CD4-positive, CD25-positive, alpha-beta regulatory T cell (primary cell): ENCODE data around the gene FUOM. TPM values are rescaled to one million over a fixed set of nuclear protein-coding genes. Genes with fewer than 3 reads are reported as not detected.

Experiments used
- ATAC-seq, 2 donors: fragments of 150-1000 bp; cut with Tn5 transposase; one replicate each; pipeline ENCODE4 v1.10.0; 2021; ENCODE audit warnings: low read depth in 2 of 2, moderate number of reproducible peaks in 2 of 2, moderate library complexity in 1 of 2
- DNase-seq, 3 donors: peaks; one replicate each; pipeline versions ENCODE4 v3.0.0 to v3.0.0-alpha.2; 2012 to 2022; ENCODE audit warnings: mixed read lengths in 1 of 3
- H3K27ac ChIP-seq: one replicate; pipeline ENCODE4 v1.7.0; 2013; ENCODE audit warnings: mild to moderate bottlenecking, low read length; ENCODE audit not compliant: insufficient read depth, poor library complexity, severe bottlenecking
- H3K27me3 ChIP-seq: one replicate; pipeline ENCODE4 v1.7.0; 2013; ENCODE audit warnings: low read length; ENCODE audit not compliant: control insufficient read depth, insufficient read depth
- H3K36me3 ChIP-seq: one replicate; pipeline ENCODE4 v1.7.0; 2013; ENCODE audit warnings: mild to moderate bottlenecking, low read length, moderate library complexity; ENCODE audit not compliant: control insufficient read depth, insufficient read depth
- H3K4me1 ChIP-seq: 2 replicates; pipeline ENCODE4 v1.7.0; 2013; ENCODE audit warnings: mild to moderate bottlenecking, low read length; ENCODE audit not compliant: insufficient read depth, control insufficient read depth, poor library complexity, severe bottlenecking
- H3K4me3 ChIP-seq: one replicate; pipeline ENCODE4 v1.7.0; 2013; ENCODE audit warnings: low read depth, mild to moderate bottlenecking, low read length, moderate library complexity
- H3K9me3 ChIP-seq, 2 experiments: 1 replicate in 1 of 2; 2 replicates in 1 of 2; pipeline ENCODE4 v1.7.0; 2013; ENCODE audit warnings: low read length in 2 of 2, mild to moderate bottlenecking in 1 of 2, moderate library complexity in 1 of 2; ENCODE audit not compliant: control insufficient read depth in 2 of 2
- H3K27ac Mint-ChIP-seq, 3 donors: one replicate each; pipeline ENCODE4 v1.8.0; 2020 to 2022; ENCODE audit warnings: mild to moderate bottlenecking in 3 of 3, mixed read lengths in 3 of 3, moderate library complexity in 2 of 3
- H3K27me3 Mint-ChIP-seq: one replicate; pipeline ENCODE4 v1.8.0; 2022; ENCODE audit warnings: mild to moderate bottlenecking, mixed read lengths
- H3K36me3 Mint-ChIP-seq: one replicate; pipeline ENCODE4 v1.8.0; 2020; ENCODE audit warnings: mixed read lengths
- H3K4me1 Mint-ChIP-seq, 4 donors: one replicate each; pipeline ENCODE4 v1.8.0; 2020 to 2022; ENCODE audit warnings: mixed read lengths in 4 of 4, mild to moderate bottlenecking in 1 of 4
- H3K4me3 Mint-ChIP-seq, 4 donors: one replicate each; pipeline ENCODE4 v1.8.0; 2020 to 2022; ENCODE audit warnings: mild to moderate bottlenecking in 4 of 4, mixed read lengths in 4 of 4, moderate library complexity in 3 of 4
- H3K9me3 Mint-ChIP-seq, 7 donors: one replicate each; pipeline ENCODE4 v1.8.0; 2020 to 2022; ENCODE audit warnings: mixed read lengths in 7 of 7, mild to moderate bottlenecking in 3 of 7, moderate library complexity in 2 of 7
- polyA plus RNA-seq, 4 donors: library from polyadenylated mRNA; unstranded; fragments of 300-500 nt; fragmentation: Illumina TruSeq; gene quantifications; one replicate each; pipeline ENCODE4 v1.2.3, GENCODE V29; 2021
- total RNA-seq: library from RNA; stranded (reverse); gene quantifications from one replicate; pipeline ENCODE4 v1.2.3, GENCODE V29; 2022

The FUOM gene
- total and polyA plus RNA-seq, 5 donors from 2014 or later, result 7.1 to 21.9 (median 17.8) TPM

GRCh38 chr10:133400624-133401424, 43.0 kb upstream of the FUOM start:
- Histone ChIP-seq H3K36me3 (peaks cover 56% of the 10 kb centered on the region), H3K9me3 (no peaks in the 10 kb centered on the region), H3K27ac (peak overlapping the region; percentile 37), H3K4me1 (peaks cover 13% of the 10 kb centered on the region), H3K27me3 (no peaks in the 10 kb centered on the region), H3K4me3 (peak overlapping the region; percentile 31)
- H3K27me3 Mint-ChIP-seq, result no peaks in the 10 kb centered on the region
- H3K9me3 Mint-ChIP-seq, result no peaks in the 10 kb centered on the region
- DNase-seq, result peak in 1 of 3 donors; percentile 71
- H3K4me1 Mint-ChIP-seq, result peaks cover 18 to 57% (median 39%) of the 10 kb centered on the region in 4 donors
- peak in 1 of 2 donors; percentile 43 for ATAC-seq
- peaks cover 33% of the 10 kb centered on the region for H3K36me3 Mint-ChIP-seq
- peak overlapping the region; percentile 20 to 74 (median 49) for H3K27ac Mint-ChIP-seq
- H3K4me3 Mint-ChIP-seq, result peak overlapping the region in 2 of 4 donors; percentile 21 to 80

DNA sequence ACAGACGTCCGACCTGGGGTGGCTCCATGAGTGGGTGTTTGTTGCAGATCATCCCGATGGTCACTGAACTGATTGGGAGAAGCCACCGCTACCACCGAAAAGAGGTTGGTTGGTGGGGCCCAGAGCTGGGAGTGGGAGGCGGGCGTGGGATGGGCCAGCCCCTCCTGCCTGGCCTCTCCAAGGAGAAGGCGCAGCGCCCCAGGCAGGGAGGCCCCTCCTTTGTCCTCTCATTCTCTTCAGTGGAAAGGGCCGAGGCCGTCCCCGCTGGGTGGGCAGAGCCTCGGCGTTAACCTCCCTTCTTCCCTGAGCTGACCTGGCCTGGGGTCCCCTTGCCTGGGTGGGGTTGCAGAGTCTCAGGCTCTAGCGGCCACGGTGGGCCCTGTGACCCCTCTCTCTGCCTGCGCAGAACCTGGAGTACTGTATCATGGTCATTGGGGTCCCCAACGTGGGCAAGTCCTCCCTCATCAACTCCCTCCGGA, 41.3 kb upstream of the FUOM start:
- H3K9me3 Mint-ChIP-seq, result no peaks in the 10 kb centered on the region
- H3K36me3 Mint-ChIP-seq, result peaks cover 23% of the 10 kb centered on the region
- DNase-seq (no peak), ATAC-seq (no peak)
- Histone ChIP-seq H3K4me1 (peaks cover 28% of the 10 kb centered on the region), H3K27ac (no peak overlapping the region), H3K36me3 (peaks cover 52% of the 10 kb centered on the region), H3K27me3 (no peaks in the 10 kb centered on the region), H3K4me3 (no peak overlapping the region), H3K9me3 (no peaks in the 10 kb centered on the region)
- no peak overlapping the region for H3K27ac Mint-ChIP-seq
- H3K4me3 Mint-ChIP-seq, result no peak overlapping the region
- peaks cover 14 to 45% (median 36%) of the 10 kb centered on the region in 4 donors for H3K4me1 Mint-ChIP-seq
- H3K27me3 Mint-ChIP-seq, result no peaks in the 10 kb centered on the region

- peaks cover 35% of the 10 kb centered on the region for H3K4me1 ChIP-seq
- ATAC-seq (no peak), DNase-seq (no peak)
- H3K4me3 Mint-ChIP-seq, result peak overlapping the region in 1 of 4 donors; percentile 66
- H3K27ac ChIP-seq, result no peak overlapping the region
- H3K27ac Mint-ChIP-seq, result no peak overlapping the region
- no peaks in the 10 kb centered on the region for H3K9me3 ChIP-seq
- no peak overlapping the region for H3K4me3 ChIP-seq
- no peaks in the 10 kb centered on the region for H3K27me3 ChIP-seq
- H3K27me3 Mint-ChIP-seq, result no peaks in the 10 kb centered on the region
- peaks cover 14 to 51% (median 36%) of the 10 kb centered on the region in 4 donors for H3K4me1 Mint-ChIP-seq
- H3K36me3 Mint-ChIP-seq, result peaks cover 17% of the 10 kb centered on the region
- no peaks in the 10 kb centered on the region for H3K9me3 Mint-ChIP-seq
- peaks cover 43% of the 10 kb centered on the region for H3K36me3 ChIP-seq
Measured at GRCh38 chr10:133397938-133398337, 40.1 kb upstream of the FUOM start.

DNA sequence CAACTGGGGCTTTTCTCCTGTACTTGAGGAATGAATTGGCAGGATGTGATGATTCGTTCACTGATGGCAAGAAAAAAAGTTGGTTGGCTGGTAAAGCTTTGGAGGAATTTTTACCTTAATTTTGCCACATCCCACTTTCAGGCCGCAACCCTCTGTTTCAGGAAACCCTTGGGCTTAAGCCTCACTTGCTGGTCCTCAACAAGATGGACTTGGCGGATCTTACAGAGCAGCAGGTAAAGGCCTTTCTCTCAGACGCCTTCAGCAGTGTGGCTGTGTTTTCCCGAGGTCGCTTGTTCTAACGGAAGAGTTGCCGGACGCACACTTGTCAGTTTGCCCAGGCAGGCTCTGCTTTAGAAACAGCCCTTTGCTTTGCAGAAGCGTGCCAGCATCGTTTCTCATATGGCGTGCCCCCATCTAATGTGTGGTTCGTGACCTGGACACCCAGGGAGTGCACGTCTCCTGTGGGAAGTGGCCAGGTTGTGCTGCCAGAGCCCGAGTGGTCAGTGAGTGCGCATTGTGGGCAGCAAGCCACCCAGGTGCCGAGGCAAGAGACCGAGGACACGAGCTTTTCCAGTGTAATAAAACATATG, 38.3 kb upstream of the FUOM start:
- ATAC-seq, result no peak
- no peak overlapping the region for H3K27ac Mint-ChIP-seq

DNA sequence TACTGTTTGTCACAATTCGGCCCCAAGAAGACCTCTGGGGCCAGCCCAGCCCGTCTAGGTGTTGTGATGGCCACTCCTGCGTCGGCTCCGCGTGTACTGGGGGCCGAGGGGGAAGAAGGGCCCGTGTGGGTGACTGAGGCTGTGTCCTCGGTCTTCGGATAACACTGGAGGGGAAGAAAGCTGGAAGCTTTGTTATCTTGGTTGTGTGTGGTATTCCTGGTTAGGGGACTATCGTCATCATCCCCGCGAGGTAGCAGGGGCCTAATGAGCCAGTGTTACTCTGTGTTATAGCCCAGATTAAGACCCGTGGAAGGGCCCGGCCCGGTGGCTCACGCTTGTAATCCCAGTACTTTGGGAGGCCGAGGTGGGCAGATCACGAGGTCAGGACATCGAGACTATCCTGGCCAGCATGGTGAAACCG, 37.0 kb upstream of the FUOM start:
- Histone ChIP-seq H3K36me3 (peaks cover 29% of the 10 kb centered on the region), H3K4me1 (peaks cover 50% of the 10 kb centered on the region), H3K4me3 (peak overlapping the region; percentile 75), H3K27ac (peak overlapping the region; percentile 67), H3K27me3 (no peaks in the 10 kb centered on the region), H3K9me3 (no peaks in the 10 kb centered on the region)
- Mint-ChIP-seq H3K27me3 (no peaks in the 10 kb centered on the region), H3K9me3 (no peaks in the 10 kb centered on the region), H3K4me1 (peaks cover 11 to 60% (median 34%) of the 10 kb centered on the region in 4 donors), H3K36me3 (peaks cover 10% of the 10 kb centered on the region), H3K4me3 (peak overlapping the region; percentile 84 to 98 (median 92)), H3K27ac (peak overlapping the region; percentile 63 to 92 (median 92))
- DNase-seq (no peak), ATAC-seq (no peak)

More for the DNA sequence above, 38.3 kb upstream of the FUOM start:
- no peaks in the 10 kb centered on the region for H3K27me3 Mint-ChIP-seq
- Histone ChIP-seq H3K4me3 (no peak overlapping the region), H3K9me3 (no peaks in the 10 kb centered on the region), H3K4me1 (peaks cover 50% of the 10 kb centered on the region), H3K27ac (no peak overlapping the region), H3K27me3 (no peaks in the 10 kb centered on the region), H3K36me3 (peaks cover 34% of the 10 kb centered on the region)
- no peak for DNase-seq
- no peaks in the 10 kb centered on the region for H3K9me3 Mint-ChIP-seq
- peaks cover 10 to 54% (median 35%) of the 10 kb centered on the region in 4 donors for H3K4me1 Mint-ChIP-seq
- peaks cover 10% of the 10 kb centered on the region for H3K36me3 Mint-ChIP-seq
- peak overlapping the region in 3 of 4 donors; percentile 74 to 98 (median 92) for H3K4me3 Mint-ChIP-seq

DNA sequence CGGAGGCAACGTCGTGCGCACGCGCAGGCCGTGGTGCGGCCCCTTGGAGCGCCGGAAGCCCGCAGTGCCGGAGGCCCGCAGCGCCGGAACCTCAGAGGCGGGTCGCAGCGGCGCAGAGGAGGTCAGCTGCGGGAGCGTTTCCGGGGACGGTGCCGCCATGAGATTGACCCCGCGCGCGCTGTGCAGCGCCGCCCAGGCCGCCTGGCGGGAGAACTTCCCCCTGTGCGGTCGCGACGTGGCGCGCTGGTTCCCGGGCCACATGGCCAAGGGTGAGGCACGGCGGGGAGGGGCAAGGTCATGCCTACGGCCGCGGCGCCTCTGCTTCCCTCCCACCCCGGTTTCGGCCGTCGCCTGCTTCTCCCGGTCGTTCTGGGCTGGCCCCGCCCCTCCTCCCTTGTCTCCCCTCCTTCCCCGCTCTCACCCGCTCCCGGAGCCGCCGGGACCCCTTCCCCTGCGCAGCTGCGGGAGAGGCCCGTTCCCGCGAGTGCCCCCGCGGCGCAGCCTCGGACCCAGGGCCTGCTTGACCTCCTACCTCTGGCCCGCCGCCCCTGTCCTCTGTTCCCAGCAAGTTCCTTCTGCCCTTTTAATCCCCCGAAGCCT, 36.3 kb upstream of the FUOM start, which contains the start of gene MTG1:
MTG1 (plus strand) TSS at position 94 of the 600 bp plus-strand sequence; CDS start at position 158, 64 bp downstream.
- Mint-ChIP-seq H3K4me1 (peaks cover 14 to 64% (median 34%) of the 10 kb centered on the region in 4 donors), H3K36me3 (peaks cover 10% of the 10 kb centered on the region), H3K27me3 (no peaks in the 10 kb centered on the region), H3K27ac (peak within 1 kb of the TSS; percentile 63 to 92 (median 92)), H3K9me3 (no peaks in the 10 kb centered on the region), H3K4me3 (peak within 1 kb of the TSS; percentile 84 to 98 (median 92))
- peaks cover 57% of the 10 kb centered on the region for H3K4me1 ChIP-seq
- no peaks in the 10 kb centered on the region for H3K27me3 ChIP-seq
- ATAC-seq, result peak; percentile 76 to 79
- H3K9me3 ChIP-seq, result no peaks in the 10 kb centered on the region
- H3K4me3 ChIP-seq, result peak within 1 kb of the TSS; percentile 75
- H3K36me3 ChIP-seq, result peaks cover 26% of the 10 kb centered on the region
- peak; percentile 89 to 92 (median 90) for DNase-seq
- H3K27ac ChIP-seq, result peak within 1 kb of the TSS; percentile 67

- peaks cover 63% of the 10 kb centered on the region for H3K4me1 ChIP-seq
- H3K27ac ChIP-seq, result peak overlapping the region; percentile 67
- H3K27me3 ChIP-seq, result no peaks in the 10 kb centered on the region
- peak overlapping the region in 2 of 3 donors; percentile 11 to 69 for H3K27ac Mint-ChIP-seq
- H3K36me3 ChIP-seq, result peaks cover 19% of the 10 kb centered on the region
- H3K36me3 Mint-ChIP-seq, result peaks cover 10% of the 10 kb centered on the region
- peak overlapping the region; percentile 84 to 98 (median 92) for H3K4me3 Mint-ChIP-seq
- H3K9me3 Mint-ChIP-seq, result no peaks in the 10 kb centered on the region
- peaks cover 19 to 69% (median 35%) of the 10 kb centered on the region in 4 donors for H3K4me1 Mint-ChIP-seq
- H3K4me3 ChIP-seq, result peak overlapping the region; percentile 72
- DNase-seq (no peak), ATAC-seq (no peak)
- no peaks in the 10 kb centered on the region for H3K9me3 ChIP-seq
- no peaks in the 10 kb centered on the region for H3K27me3 Mint-ChIP-seq
Measured at GRCh38 chr10:133393401-133394063, 35.7 kb upstream of the FUOM start.
